ENCODE results near the gene CSMD2.

- no peak for TF ChIP-seq RNF2 (IDR thresholded peaks at IDR 0.05; ENCODE audit: borderline replicate concordance, low read depth, low read length, missing control alignments, poor library complexity, severe bottlenecking)
- no peak for TF ChIP-seq POLR2AphosphoS5 (IDR thresholded peaks at IDR 0.05; ENCODE audit: low read depth, low read length)
- TF ChIP-seq, protein P1, sequence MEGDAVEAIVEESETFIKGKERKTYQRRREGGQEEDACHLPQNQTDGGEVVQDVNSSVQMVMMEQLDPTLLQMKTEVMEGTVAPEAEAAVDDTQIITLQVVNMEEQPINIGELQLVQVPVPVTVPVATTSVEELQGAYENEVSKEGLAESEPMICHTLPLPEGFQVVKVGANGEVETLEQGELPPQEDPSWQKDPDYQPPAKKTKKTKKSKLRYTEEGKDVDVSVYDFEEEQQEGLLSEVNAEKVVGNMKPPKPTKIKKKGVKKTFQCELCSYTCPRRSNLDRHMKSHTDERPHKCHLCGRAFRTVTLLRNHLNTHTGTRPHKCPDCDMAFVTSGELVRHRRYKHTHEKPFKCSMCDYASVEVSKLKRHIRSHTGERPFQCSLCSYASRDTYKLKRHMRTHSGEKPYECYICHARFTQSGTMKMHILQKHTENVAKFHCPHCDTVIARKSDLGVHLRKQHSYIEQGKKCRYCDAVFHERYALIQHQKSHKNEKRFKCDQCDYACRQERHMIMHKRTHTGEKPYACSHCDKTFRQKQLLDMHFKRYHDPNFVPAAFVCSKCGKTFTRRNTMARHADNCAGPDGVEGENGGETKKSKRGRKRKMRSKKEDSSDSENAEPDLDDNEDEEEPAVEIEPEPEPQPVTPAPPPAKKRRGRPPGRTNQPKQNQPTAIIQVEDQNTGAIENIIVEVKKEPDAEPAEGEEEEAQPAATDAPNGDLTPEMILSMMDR (IDR thresholded peaks at IDR 0.05; ENCODE audit: control extremely low read depth in 1 of 3, insufficient read depth in 1 of 3, low read depth in 1 of 3, low read length in 3 of 3) = no peak
- TF ChIP-seq EZH2 (IDR thresholded peaks at IDR 0.05; ENCODE audit: low read depth, low read length, severe bottlenecking) = no peak
- no peak for TF ChIP-seq SP1 (IDR thresholded peaks at IDR 0.05; ENCODE audit: low read depth, low read length)
- TF ChIP-seq NRF1 (IDR thresholded peaks at IDR 0.05; ENCODE audit: low read depth, low read length) = no peak
- no peak for TF ChIP-seq POLR2A (IDR thresholded peaks at IDR 0.05; ENCODE audit: control extremely low read depth in 1 of 2, low read depth in 2 of 2, low read length in 2 of 2)
- no peak for TF ChIP-seq RFX5 (IDR thresholded peaks at IDR 0.05; ENCODE audit: borderline replicate concordance, low read depth, low read length)
- TF ChIP-seq TAF1 (IDR thresholded peaks at IDR 0.05; ENCODE audit: low read depth, low read length) = no peak
- no peak for TF ChIP-seq TAF7 (optimal IDR thresholded peaks at IDR 0.05; ENCODE audit: borderline replicate concordance, low read depth, low read length)
Measured at GRCh38 chr1:33893147-33893830, 271.7 kb downstream of the CSMD2 start.
